ENCODE results near the gene CHN2. TPM values are rescaled to one million over a fixed set of nuclear protein-coding genes. Genes with fewer than 3 reads are reported as not detected.

The CHN2 gene
- total RNA-seq, 2 experiments from 2014 or later, result 2.1 to 3.5 TPM

DNA sequence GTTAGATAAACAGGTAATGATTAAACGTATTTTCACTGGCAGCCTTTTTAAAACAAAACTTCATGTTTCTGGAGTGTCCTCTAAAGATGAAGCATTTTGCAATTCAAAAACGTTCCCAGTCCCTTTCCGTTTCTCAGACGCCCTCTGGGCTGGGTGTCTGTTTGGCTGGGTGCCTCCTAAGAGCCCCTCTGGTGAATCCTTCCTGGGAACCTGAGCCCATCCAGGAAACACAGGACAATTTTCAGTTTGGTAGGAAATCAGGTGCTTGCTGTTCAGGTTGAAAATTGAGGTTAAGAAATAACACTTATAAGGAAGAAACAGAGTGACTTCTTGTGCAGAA, 76.7 kb downstream of the CHN2 start:
- DNase-seq (no peak), ATAC-seq (ENCODE audit: poor library complexity) (no peak)
- Mint-ChIP-seq H3K9me3 (no peaks in the 10 kb centered on the region), H3K27me3 (no peaks in the 10 kb centered on the region), H3K27ac (no peak overlapping the region), H3K4me1 (ENCODE audit: low read depth) (peaks cover 11% of the 10 kb centered on the region), H3K4me3 (no peak overlapping the region), H3K36me3 (ENCODE audit: low read depth) (no peaks in the 10 kb centered on the region)
- no peak overlapping the region for H3K4me3 ChIP-seq (ENCODE audit: low read length)
- intact Hi-C loops (cut with DNase I, micrococcal nuclease), result loop anchor here in 1 of 2 experiments (5.0 kb wide), 1 partner anchor 1581 kb away; no protein-coding TSS in a partner anchor
- CTCF ChIA-PET, result no interaction called here
- no peaks in the 10 kb centered on the region for H3K27me3 ChIP-seq (ENCODE audit: control insufficient read depth in 1 of 2, insufficient read depth in 2 of 2, low read length in 2 of 2)
- H3K27ac ChIP-seq (ENCODE audit: low read depth in 1 of 2, low read length in 2 of 2), result no peak overlapping the region
- POLR2A ChIA-PET, result no interaction called here
- no peaks in the 10 kb centered on the region for H3K36me3 ChIP-seq (ENCODE audit: insufficient read depth, low read length)
- H3K4me1 ChIP-seq (ENCODE audit: insufficient read depth, low read length), result peaks cover 4% of the 10 kb centered on the region
- peaks cover 0 to 4% of the 10 kb centered on the region in 2 experiments for H3K9me3 ChIP-seq (ENCODE audit: control insufficient read depth in 1 of 2, insufficient read depth in 1 of 2, low read length in 2 of 2)
- no peak for TF ChIP-seq CTCF (IDR thresholded peaks at IDR 0.05)

GRCh38 chr7:29272057-29272456, 77.5 kb downstream of the CHN2 start:
- Histone ChIP-seq H3K4me1 (ENCODE audit: insufficient read depth, low read length) (peaks cover 4% of the 10 kb centered on the region), H3K4me3 (ENCODE audit: low read length) (no peak overlapping the region), H3K27me3 (ENCODE audit: control insufficient read depth in 1 of 2, insufficient read depth in 2 of 2, low read length in 2 of 2) (no peaks in the 10 kb centered on the region), H3K9me3 (ENCODE audit: control insufficient read depth in 1 of 2, insufficient read depth in 1 of 2, low read length in 2 of 2) (peaks cover 0 to 4% of the 10 kb centered on the region in 2 experiments), H3K36me3 (ENCODE audit: insufficient read depth, low read length) (no peaks in the 10 kb centered on the region), H3K27ac (ENCODE audit: low read depth in 1 of 2, low read length in 2 of 2) (no peak overlapping the region)
- TF ChIP-seq CTCF (IDR thresholded peaks at IDR 0.05), result no peak
- peaks cover 11% of the 10 kb centered on the region for H3K4me1 Mint-ChIP-seq (ENCODE audit: low read depth)
- H3K4me3 Mint-ChIP-seq, result no peak overlapping the region
- intact Hi-C loops (cut with DNase I, micrococcal nuclease), result loop anchor here in 1 of 2 experiments (5.0 kb wide), 1 partner anchor 1580 kb away; no protein-coding TSS in a partner anchor
- no peaks in the 10 kb centered on the region for H3K27me3 Mint-ChIP-seq
- H3K27ac Mint-ChIP-seq, result no peak overlapping the region
- ChIA-PET POLR2A (no interaction called here), CTCF (no interaction called here)
- ATAC-seq (ENCODE audit: poor library complexity), result no peak
- no peaks in the 10 kb centered on the region for H3K9me3 Mint-ChIP-seq
- H3K36me3 Mint-ChIP-seq (ENCODE audit: low read depth), result no peaks in the 10 kb centered on the region
- DNase-seq, result no peak

DNA sequence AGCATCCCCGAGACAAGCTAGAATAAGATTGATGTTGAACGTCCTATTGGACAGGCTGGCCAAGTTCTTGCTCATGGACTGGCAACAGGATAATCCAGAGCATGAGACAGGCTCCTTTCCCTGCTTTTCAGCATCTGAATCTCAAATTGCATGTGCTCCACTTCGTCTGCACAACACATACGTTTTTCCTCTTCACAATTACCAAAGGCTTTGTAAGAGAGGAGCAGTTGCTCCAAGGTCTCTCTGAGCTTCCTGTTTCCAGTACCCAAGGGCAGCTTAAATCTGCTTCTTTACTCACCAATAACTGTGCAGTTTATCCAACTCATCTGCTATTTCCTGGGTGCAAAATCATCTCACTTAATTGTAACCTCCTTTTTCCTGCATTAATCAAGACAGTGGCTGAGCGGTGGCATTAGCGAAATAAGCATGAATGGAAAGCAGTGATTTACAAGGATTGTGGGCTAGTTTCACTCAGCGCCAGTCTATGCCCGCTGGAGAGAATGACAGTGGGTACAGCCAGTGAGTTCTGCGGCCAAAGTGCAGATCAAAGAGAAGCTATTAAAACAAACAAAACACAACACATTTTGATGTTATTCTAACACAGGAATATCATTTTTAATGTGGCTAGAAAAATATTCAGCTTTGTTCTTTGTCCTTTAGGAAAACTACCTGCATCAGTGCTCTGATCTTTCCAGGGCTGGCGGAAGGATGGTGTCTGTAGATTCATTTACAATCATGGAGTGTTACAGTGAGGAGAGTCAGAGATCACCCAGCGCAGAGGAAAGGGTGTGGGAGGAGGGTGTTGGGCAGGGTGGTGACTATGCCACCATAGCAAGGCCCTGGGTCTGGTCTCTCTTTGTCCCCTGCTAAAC, 79.8 kb downstream of the CHN2 start:
- H3K27ac Mint-ChIP-seq, result no peak overlapping the region
- ATAC-seq (ENCODE audit: poor library complexity) (no peak), DNase-seq (no peak)
- ChIA-PET POLR2A (no interaction called here), CTCF (no interaction called here)
- Histone ChIP-seq H3K4me3 (ENCODE audit: low read length) (no peak overlapping the region), H3K9me3 (ENCODE audit: control insufficient read depth in 1 of 2, insufficient read depth in 1 of 2, low read length in 2 of 2) (no peaks in the 10 kb centered on the region), H3K27ac (ENCODE audit: low read depth in 1 of 2, low read length in 2 of 2) (no peak overlapping the region), H3K27me3 (ENCODE audit: control insufficient read depth in 1 of 2, insufficient read depth in 2 of 2, low read length in 2 of 2) (no peaks in the 10 kb centered on the region), H3K36me3 (ENCODE audit: insufficient read depth, low read length) (no peaks in the 10 kb centered on the region), H3K4me1 (ENCODE audit: insufficient read depth, low read length) (peaks cover 4% of the 10 kb centered on the region)
- intact Hi-C loops (cut with DNase I, micrococcal nuclease), result loop anchor here in 1 of 2 experiments (5.0 kb wide), 1 partner anchor 1578 kb away; no protein-coding TSS in a partner anchor
- H3K4me1 Mint-ChIP-seq (ENCODE audit: low read depth), result peaks cover 11% of the 10 kb centered on the region
- H3K27me3 Mint-ChIP-seq, result no peaks in the 10 kb centered on the region
- H3K4me3 Mint-ChIP-seq, result no peak overlapping the region
- H3K36me3 Mint-ChIP-seq (ENCODE audit: low read depth), result no peaks in the 10 kb centered on the region
- TF ChIP-seq CTCF (IDR thresholded peaks at IDR 0.05), result no peak
- no peaks in the 10 kb centered on the region for H3K9me3 Mint-ChIP-seq

All from CD4-positive, alpha-beta T cell (primary cell).